Measurements from ENCODE around the gene TRAK1.
"Not testable (repeated sequence)": the region's sequence is repeated elsewhere in the genome, so short reads cannot be mapped to it uniquely, and the experiment has no call there.

The TRAK1 gene

GRCh38 chr3:42099020-42099765 is 8.0 kb downstream of the TRAK1 start:
- DNase-seq: no peak

- no peak for DNase-seq
Observed at GRCh38 chr3:42101048-42101447, 9.9 kb downstream of the TRAK1 start.

GRCh38 chr3:42101481-42101880 is 10.3 kb downstream of the TRAK1 start:
- no peak for DNase-seq

- DNase-seq: no peak
Observed at GRCh38 chr3:42102571-42102970, 11.4 kb downstream of the TRAK1 start.

GRCh38 chr3:42103921-42104665 is 12.9 kb downstream of the TRAK1 start:
- DNase-seq: not testable (repeated sequence)

DNA sequence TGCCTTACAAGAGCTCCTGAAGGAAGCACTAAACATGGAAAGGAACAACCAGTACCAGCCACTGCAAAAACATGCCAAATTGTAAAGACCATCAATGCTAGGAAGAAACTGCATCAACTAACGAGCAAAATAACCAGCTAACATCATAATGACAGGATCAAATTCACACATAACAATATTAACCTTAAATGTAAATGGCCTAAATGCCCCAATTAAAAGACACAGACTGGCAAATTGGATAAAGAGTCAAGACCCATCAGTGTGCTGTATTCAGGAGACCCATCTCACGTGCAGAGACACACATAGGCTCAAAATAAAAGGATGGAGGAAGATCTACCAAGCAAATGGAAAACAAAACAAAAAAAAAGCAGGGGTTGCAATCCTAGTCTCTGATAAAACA is 14.8 kb downstream of the TRAK1 start:
- DNase-seq: not testable (repeated sequence)

- DNase-seq: no peak
Observed at GRCh38 chr3:42106646-42107045, 15.5 kb downstream of the TRAK1 start.

- DNase-seq: no peak
Observed at GRCh38 chr3:42110631-42111030, 19.5 kb downstream of the TRAK1 start.

- DNase-seq: no peak
Observed at GRCh38 chr3:42114130-42114725, 23.1 kb downstream of the TRAK1 start.

DNA sequence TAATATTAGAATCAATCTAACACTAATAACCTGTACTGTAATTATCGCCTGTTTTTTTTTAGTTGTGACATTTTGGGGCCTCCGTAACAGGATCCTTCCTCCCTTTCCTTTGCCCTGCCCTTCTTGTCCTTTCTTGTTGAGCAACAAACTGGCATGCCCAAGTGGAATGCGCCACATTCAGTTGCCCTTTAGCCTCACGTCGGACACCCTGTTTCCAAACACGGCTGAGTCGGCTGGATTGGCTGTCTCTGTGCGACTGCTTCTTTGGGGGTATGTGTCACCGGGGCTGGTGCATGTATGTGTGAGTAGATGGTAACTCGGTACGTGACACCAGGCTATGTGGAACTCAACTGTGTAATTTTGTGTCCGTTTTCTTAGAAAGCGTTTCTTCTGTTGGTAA is 24.1 kb downstream of the TRAK1 start:
- no peak for DNase-seq

DNA sequence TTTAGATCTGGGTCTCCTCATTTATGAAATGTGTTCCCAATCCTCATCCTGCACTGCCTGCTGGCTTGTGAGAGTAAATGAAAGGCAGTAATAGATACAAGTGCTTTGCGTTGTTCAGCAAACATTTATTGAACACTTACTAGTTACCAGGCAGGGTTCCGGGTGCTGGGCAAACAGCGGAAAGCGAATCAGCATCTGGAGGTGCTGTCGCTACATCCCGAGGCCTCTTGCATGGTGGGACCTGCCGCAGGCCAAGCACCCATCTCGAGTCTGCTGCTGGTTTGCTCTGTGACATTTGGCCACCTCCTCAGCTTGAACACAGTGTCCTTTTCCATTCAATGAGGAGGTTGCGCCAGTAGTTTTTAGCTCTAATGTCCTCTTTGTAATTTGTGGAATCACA is 24.8 kb downstream of the TRAK1 start:
- no peak for DNase-seq

GRCh38 chr3:42116466-42116865 is 25.3 kb downstream of the TRAK1 start:
- no peak for DNase-seq

GRCh38 chr3:42117175-42118008 is 26.2 kb downstream of the TRAK1 start:
- no peak for DNase-seq

DNA sequence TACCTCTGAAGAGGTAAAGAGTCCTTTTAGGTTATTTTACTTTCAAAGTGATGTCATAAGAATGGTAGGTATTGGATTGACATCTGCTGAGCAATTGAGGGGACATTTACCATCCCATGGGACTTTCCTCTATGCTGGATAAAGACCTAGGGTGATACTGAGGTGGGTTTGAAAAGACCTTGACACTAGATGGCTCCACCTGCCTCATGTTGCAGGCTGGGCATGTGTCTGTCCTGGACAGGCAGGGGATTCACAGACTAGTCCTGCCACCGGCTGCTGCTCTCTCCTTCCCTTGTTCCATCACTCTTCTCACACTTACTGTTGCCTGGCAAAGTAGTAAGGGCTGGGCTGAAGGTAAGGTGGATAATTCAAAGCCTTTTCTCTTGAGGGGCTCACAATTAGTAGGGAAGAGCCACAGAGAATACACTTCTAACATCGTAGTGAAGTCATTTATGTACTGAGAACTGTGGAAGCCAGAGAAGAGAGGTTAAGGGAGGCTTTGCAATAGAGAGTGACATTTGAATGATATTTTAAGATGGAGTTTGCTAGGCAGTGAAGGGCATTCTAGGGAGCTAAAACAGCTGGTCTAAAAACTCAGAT is 27.7 kb downstream of the TRAK1 start:
- no peak for DNase-seq

- no peak for DNase-seq
Observed at GRCh38 chr3:42119561-42120355, 28.6 kb downstream of the TRAK1 start.

GRCh38 chr3:42120866-42121265 is 29.7 kb downstream of the TRAK1 start:
- no peak for DNase-seq

GRCh38 chr3:42122261-42123011 is 31.3 kb downstream of the TRAK1 start:
- DNase-seq: no peak

GRCh38 chr3:42123012-42123581 is 31.9 kb downstream of the TRAK1 start:
- no peak for DNase-seq

DNA sequence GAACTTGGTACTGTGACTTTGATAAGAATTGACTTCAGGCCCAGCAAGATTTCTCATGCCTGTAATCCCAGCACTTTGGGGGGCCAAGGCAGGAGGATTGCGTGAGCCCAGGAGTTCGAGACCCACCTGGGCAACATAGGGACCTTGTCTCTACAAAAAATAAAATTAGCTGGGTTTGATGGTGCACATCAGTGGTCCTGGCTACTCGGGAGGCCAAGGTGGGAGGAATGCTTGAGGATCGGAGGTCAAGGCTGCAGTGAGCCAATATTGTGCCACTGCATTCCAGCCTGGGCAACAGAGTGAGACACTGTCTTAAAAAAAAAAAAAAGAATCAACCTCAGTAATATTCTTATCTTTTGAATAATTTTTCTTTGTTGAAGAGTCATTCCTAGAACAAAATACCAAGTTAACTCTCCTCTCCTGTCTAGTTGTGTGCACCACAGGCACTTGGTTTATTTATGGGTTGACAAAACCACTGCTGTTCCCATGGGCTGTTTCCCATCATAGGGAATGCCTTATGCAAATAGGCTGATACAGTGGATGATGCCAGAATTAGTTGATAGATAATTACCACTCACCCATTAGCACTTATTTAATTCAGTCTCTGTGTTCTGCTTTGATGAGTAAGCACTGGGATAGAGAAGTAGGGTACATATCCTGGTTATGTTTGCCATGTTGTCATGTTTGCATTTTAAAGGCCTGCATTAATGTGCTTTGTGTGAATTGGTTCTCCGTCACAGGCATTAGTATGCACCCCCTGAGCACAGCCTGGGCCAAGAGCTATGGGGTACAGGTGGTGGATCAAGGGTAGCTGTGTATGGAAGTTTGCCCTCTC is 32.9 kb downstream of the TRAK1 start:
- DNase-seq: no peak

DNA sequence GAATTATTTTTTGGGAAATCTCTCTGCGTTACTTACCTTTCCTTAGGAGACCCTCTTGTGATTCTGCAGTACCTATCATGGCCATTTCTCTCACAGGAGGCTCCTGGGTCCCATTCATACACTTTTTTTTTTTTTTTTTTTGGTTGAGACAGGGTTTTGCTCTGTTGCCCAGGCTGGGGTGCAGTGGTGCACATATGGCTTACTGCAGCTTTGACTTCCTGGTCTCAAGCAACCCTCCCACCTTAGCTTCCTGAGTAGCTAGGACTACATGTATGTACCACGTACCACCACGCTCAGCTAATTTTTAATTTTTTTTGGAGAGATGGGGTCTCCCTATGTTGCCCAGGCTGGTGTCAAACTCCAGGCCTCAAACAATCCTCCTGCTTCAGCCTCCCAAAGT is 36.1 kb downstream of the TRAK1 start:
- DNase-seq: no peak
